Non-pigmented ciliary epithelial cell (primary cell): ENCODE data around the gene NBPF1.
"Not testable (repeated sequence)": the region's sequence is repeated elsewhere in the genome, so short reads cannot be mapped to it uniquely, and the experiment has no call there.

Source experiments
- DNase-seq: peaks from one replicate; pipeline ENCODE4 v3.0.0-alpha.2; 2010; ENCODE audit warnings: low read depth

The NBPF1 gene

GRCh38 chr1:16605532-16606505 lies 7.5 kb downstream of the NBPF1 start:
- DNase-seq: no peak

DNA sequence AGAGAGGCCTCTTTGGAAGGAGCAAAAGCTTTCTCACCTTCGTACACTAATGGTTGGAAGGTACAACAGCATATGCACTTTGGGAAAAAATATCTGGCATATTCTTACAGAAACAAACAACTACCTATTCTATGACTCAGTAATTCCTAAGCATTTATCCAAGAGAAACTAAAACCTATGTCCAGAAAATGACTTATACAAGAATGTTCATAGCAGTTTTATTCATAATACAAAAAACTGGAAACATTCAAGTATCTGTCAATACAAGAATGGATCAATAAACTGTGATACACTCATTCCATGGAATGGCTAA lies 8.2 kb downstream of the NBPF1 start:
- no peak for DNase-seq

GRCh38 chr1:16604514-16605212 lies 8.7 kb downstream of the NBPF1 start:
- DNase-seq: not testable (repeated sequence)

DNA sequence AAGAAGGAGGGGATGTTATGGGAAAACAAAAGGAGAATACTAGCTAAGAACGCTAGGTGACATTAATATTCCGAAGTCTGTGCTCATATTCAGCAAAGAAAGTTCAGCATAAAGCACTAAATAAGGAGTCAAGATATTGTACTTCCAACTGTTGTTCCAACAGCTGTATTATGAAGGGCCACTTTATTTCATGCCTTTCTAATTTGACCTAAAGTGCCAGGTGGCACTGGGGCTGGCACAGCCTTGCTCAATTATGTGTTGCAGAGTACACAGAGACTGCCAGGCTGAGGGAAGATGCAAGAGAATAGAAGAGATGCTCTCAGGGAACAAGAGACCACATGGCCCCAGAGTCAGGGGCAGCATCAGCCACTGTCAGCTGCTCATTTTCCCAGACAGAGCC lies 9.7 kb downstream of the NBPF1 start:
- DNase-seq: not testable (repeated sequence)

GRCh38 chr1:16602336-16603011 lies 10.9 kb downstream of the NBPF1 start:
- DNase-seq: not testable (repeated sequence)

GRCh38 chr1:16600855-16601786 lies 12.2 kb downstream of the NBPF1 start:
- not testable (repeated sequence) for DNase-seq

DNA sequence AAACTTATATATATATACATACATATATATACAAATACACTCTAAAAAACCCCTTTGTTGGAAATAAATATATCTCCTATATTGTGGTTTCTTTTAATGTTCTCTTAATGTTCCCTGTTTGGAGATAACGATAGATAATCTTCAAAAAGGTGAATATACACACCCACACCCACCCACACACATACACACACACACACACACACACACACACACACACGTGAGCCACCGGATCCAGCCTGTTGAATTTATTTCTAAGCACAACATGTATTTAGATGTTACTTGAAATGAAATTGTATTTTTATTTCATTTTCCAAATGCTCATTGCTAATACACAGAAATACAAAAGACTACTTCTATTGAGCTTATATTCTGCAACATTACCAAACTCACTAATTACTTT lies 14.0 kb downstream of the NBPF1 start:
- DNase-seq: not testable (repeated sequence)

GRCh38 chr1:16595216-16595615 lies 18.1 kb downstream of the NBPF1 start:
- not testable (repeated sequence) for DNase-seq

DNA sequence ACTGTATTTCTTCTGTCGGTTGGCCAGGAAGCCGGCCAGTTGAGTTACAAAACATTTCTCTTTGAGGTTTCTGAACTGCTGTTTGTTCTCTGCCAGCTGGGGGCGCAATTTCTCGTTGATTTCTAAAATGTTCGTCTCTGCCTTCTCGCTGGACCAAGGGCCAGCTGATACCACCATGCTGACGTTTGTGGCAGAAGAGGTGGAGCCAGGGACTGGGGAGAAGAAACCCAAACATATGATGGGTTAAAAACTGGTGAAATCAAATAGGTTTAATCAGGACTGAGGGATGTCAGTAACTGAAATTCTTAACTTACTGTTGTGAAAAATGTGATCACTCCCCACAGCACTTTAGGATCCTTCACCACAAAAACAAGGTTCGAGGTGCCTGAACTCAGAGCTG lies 21.5 kb downstream of the NBPF1 start:
- DNase-seq: not testable (repeated sequence)

GRCh38 chr1:16588081-16588480 lies 25.3 kb downstream of the NBPF1 start:
- not testable (repeated sequence) for DNase-seq

GRCh38 chr1:16587639-16588038 lies 25.7 kb downstream of the NBPF1 start:
- not testable (repeated sequence) for DNase-seq

- not testable (repeated sequence) for DNase-seq
Measured at GRCh38 chr1:16565324-16565723, 48.0 kb downstream of the NBPF1 start.

DNA sequence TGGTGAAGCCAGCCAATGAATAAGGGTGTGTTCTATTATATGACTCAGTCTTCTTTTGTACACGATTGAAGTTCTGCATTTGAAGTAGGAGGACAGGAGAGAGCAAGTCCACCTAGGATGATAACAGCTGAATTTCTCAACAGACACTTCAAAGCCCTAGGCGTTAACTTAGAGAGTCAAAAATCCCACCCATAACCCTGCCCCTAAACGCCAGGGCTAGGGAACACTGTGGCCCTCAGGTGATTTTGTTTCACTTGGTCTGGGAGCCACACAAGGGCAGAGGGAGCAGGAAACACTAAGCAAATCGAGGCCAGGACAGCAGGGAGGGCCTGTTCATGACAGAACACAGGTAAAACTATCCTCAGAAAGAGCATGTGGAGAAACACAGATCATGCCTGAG lies 52.3 kb downstream of the NBPF1 start:
- not testable (repeated sequence) for DNase-seq

DNA sequence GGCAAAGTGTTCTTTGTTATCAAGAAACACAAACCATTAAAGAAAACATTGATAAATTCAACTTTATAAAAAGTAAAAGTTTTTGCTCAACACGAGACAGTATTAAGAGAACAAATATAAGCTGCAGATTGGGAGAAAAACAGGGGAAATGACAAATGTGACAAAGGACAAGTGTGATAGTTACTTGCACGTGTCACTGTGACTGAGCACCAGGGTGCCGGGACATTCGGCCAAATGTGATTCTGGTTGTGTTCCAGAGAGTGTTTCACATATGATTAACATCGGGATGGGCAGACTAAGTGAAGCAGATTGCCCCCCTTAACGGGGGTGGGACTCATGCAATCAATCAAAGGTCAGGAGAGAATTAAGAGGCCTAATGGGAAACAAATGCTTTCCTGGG lies 52.9 kb downstream of the NBPF1 start:
- not testable (repeated sequence) for DNase-seq

- not testable (repeated sequence) for DNase-seq
Measured at GRCh38 chr1:16559688-16560087, 53.7 kb downstream of the NBPF1 start.

DNA sequence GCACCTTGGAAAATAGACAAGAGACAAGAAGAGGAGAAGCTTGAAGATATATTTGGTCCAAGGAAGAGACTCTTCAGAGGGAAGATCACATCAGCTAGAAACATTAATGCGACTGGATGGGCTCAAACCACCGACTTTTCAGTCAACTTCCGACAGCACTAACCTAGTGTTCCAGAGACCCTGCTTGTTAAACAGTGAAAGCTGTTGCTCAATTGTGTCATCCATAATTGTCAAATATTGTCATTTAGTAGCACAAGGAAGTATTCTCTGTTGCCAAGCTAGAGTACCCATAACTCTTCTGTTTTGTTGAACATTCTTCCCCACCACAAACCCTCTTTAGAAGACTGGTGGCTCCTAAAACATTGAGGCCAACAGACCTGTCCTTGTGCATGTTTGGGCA lies 56.3 kb downstream of the NBPF1 start:
- DNase-seq: not testable (repeated sequence)

DNA sequence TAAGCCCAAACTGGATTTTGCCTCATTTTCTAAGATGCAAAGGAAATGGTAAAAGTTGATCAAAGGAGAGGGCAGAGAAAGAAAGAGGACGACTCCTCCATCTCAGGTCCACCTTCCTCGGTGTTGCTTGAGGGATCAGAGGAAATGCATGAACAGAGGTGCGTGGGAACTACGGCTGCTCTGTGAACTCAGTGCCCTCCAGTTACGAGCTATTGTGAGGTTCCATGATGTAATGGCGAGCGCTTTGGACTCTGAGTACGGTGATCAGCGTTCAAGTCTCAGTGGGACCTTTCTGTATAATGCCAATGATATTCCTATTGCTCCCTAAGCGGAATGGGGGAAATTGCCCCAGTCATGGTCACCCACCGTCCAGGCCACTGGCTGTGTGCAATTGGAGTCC lies 60.1 kb downstream of the NBPF1 start:
- DNase-seq: not testable (repeated sequence)

GRCh38 chr1:16550212-16550918 lies 63.0 kb downstream of the NBPF1 start:
- not testable (repeated sequence) for DNase-seq

DNA sequence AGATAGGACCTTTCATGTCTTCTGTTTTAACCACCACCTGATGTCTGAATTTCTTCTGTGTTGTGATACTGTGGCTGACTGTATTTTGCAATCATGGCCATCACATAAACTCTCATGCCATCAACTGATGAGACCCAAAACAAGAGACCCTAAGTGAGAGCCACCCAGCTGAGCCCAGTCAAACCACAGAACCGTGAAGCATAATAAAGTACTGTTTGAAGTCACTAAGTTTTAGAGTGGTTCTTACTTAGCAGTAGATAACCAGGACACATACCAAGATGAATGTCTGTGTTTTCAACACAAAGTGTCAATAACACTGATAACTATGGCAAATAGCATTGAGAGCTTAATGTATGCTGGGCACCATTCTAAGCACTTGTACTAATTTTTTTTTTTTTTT lies 63.8 kb downstream of the NBPF1 start:
- not testable (repeated sequence) for DNase-seq

GRCh38 chr1:16547502-16548241 lies 65.7 kb downstream of the NBPF1 start:
- DNase-seq: not testable (repeated sequence)
